ENCODE results near the gene STPG4.
"Not testable (repeated sequence)": the region's sequence is repeated elsewhere in the genome, so short reads cannot be mapped to it uniquely, and the experiment has no call there.

STPG4 gene

DNA sequence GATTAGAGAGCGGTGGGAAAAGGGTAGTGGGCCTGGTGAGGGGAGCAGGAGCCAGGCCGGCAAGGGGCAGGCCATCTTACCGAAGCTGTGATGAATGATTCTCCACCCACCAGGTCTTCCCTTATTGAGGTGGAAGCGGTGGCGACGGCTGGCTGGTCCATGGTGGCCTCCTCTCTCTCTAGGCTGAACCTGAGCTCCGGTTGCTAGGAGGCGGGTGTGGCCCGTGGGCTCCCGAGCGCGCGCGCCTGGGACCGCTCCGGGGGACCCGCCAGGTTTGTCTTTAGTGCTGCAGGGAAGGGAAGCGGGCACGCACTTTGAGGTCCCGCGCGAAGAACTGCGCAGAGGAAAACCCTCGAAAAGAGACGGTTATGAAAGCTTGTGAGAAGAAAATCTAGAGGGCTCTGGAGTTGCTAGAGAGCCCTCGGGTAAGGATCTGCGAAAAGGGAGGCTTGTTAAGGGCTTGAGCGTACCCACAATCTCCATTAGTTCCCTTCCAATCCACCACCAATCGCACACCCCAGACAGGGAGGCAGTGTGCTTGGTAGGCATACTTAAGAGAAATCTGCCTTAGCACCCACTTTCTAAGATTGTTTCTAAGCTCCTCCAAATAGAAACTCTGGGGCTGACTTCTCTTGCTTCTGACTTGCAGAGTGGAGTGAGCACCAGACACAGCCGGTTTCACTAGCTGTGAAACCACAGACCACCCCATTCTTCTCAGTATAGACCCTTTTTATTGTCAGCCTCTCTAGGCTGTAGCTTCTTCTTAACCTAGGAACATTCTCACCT, at the start of gene STPG4:
Gene STPG4 (minus strand): TSS at position 218 of the 786 bp plus-strand sequence. CDS start 57 bp downstream, at position 161.
- H3K36me3 Mint-ChIP-seq (ENCODE audit: low read depth): peaks cover 55% of the 10 kb centered on the region
- no peak within 1 kb of the TSS for H3K4me3 Mint-ChIP-seq
- H3K9me3 Mint-ChIP-seq: no peaks in the 10 kb centered on the region
- peaks cover 7% of the 10 kb centered on the region for H3K4me1 Mint-ChIP-seq (ENCODE audit: low read depth)
- no peaks in the 10 kb centered on the region for H3K27me3 Mint-ChIP-seq
- H3K27ac Mint-ChIP-seq: no peak within 1 kb of the TSS

DNA sequence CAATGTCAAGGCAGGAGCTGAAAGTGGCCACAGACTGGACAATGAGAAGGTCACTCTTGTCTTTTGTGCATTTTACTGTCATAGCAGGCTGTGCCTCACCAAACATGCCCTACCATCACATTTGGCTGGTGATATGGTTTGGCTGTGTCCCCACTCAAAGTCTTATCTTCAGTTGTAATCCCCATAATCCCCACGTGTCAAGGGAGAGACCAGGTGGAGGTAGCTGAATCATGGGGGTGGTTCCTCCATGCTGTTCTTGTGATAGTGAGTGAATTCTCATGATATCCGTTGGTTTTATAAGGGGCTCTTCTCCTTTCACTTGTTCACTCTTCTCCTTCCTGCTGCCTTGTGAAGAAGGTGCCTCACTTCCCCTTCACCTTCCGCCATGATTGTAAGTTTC, 49.6 kb upstream of the STPG4 start:
- Mint-ChIP-seq H3K27ac (no peak overlapping the region), H3K27me3 (no peaks in the 10 kb centered on the region), H3K9me3 (peaks cover 3% of the 10 kb centered on the region), H3K4me3 (no peak overlapping the region), H3K36me3 (ENCODE audit: low read depth) (no peaks in the 10 kb centered on the region), H3K4me1 (ENCODE audit: low read depth) (no peaks in the 10 kb centered on the region)

- Mint-ChIP-seq H3K27ac (no peak overlapping the region), H3K4me3 (no peak overlapping the region), H3K9me3 (peaks cover 3% of the 10 kb centered on the region), H3K4me1 (ENCODE audit: low read depth) (no peaks in the 10 kb centered on the region), H3K36me3 (ENCODE audit: low read depth) (no peaks in the 10 kb centered on the region), H3K27me3 (no peaks in the 10 kb centered on the region)
Measured at GRCh38 chr2:47203995-47204394, 48.9 kb upstream of the STPG4 start.

DNA sequence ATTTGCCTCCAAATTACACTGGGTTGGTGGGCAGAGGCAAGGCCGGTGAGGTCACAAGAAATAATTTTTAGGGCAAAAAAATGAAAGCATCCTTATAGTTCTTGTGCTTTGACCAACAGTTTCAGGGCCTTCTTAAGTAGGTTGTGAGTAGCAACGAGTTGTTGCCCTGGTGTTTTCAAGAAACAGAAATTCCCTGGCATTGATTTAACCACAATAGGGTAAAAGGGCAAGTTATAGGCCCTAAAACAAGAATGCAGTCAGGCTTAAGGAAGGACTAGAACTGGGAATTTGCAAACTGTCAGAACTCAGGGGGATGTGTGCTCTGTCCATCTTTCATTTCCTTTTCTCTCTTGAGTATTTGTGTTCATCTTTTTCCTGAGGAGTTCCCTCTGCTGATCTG, 46.1 kb upstream of the STPG4 start:
- Mint-ChIP-seq H3K27me3 (no peaks in the 10 kb centered on the region), H3K36me3 (ENCODE audit: low read depth) (no peaks in the 10 kb centered on the region), H3K9me3 (peaks cover 3% of the 10 kb centered on the region), H3K4me1 (ENCODE audit: low read depth) (no peaks in the 10 kb centered on the region), H3K4me3 (no peak overlapping the region), H3K27ac (no peak overlapping the region)

- Mint-ChIP-seq H3K36me3 (ENCODE audit: low read depth) (no peaks in the 10 kb centered on the region), H3K27me3 (peaks cover 6% of the 10 kb centered on the region), H3K27ac (no peak overlapping the region), H3K4me3 (no peak overlapping the region), H3K9me3 (no peaks in the 10 kb centered on the region), H3K4me1 (ENCODE audit: low read depth) (no peaks in the 10 kb centered on the region)
Measured at GRCh38 chr2:47198985-47199451, 43.9 kb upstream of the STPG4 start.

DNA sequence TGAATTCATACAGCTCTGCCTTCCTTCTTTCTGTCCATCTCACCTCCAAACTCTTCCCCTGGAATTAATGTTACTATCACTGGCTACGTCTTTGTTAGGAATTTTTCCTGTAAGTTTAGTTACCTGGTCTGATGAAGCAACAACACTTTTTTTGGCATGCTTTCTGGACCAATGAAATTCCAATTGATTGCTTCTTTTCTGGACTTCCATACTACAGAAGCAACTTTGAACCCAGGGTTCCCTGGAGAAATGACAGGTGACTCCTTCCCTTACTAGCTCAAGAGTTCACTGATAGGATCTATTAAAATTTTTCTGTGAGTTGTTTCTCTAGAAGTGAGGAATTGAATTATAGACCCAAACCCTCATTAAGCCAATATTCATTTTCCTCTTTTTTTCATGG, 41.4 kb upstream of the STPG4 start:
- Mint-ChIP-seq H3K4me3 (no peak overlapping the region), H3K27me3 (peaks cover 6% of the 10 kb centered on the region), H3K9me3 (no peaks in the 10 kb centered on the region), H3K4me1 (ENCODE audit: low read depth) (no peaks in the 10 kb centered on the region), H3K36me3 (ENCODE audit: low read depth) (no peaks in the 10 kb centered on the region), H3K27ac (no peak overlapping the region)

GRCh38 chr2:47196046-47196445, 40.9 kb upstream of the STPG4 start:
- no peaks in the 10 kb centered on the region for H3K4me1 Mint-ChIP-seq (ENCODE audit: low read depth)
- no peaks in the 10 kb centered on the region for H3K36me3 Mint-ChIP-seq (ENCODE audit: low read depth)

GRCh38 chr2:47195148-47195547, 40.0 kb upstream of the STPG4 start:
- Mint-ChIP-seq H3K4me3 (no peak overlapping the region), H3K27ac (no peak overlapping the region), H3K4me1 (ENCODE audit: low read depth) (no peaks in the 10 kb centered on the region), H3K27me3 (peaks cover 6% of the 10 kb centered on the region), H3K36me3 (ENCODE audit: low read depth) (no peaks in the 10 kb centered on the region), H3K9me3 (no peaks in the 10 kb centered on the region)

More at GRCh38 chr2:47196046-47196445, 40.9 kb upstream of the STPG4 start:
- H3K27ac Mint-ChIP-seq: no peak overlapping the region
- no peak overlapping the region for H3K4me3 Mint-ChIP-seq
- H3K27me3 Mint-ChIP-seq: peaks cover 6% of the 10 kb centered on the region
- H3K9me3 Mint-ChIP-seq: no peaks in the 10 kb centered on the region

GRCh38 chr2:47194410-47194809, 39.3 kb upstream of the STPG4 start:
- Mint-ChIP-seq H3K9me3 (no peaks in the 10 kb centered on the region), H3K27me3 (peaks cover 6% of the 10 kb centered on the region), H3K27ac (no peak overlapping the region), H3K4me1 (ENCODE audit: low read depth) (no peaks in the 10 kb centered on the region), H3K36me3 (ENCODE audit: low read depth) (no peaks in the 10 kb centered on the region), H3K4me3 (no peak overlapping the region)

DNA sequence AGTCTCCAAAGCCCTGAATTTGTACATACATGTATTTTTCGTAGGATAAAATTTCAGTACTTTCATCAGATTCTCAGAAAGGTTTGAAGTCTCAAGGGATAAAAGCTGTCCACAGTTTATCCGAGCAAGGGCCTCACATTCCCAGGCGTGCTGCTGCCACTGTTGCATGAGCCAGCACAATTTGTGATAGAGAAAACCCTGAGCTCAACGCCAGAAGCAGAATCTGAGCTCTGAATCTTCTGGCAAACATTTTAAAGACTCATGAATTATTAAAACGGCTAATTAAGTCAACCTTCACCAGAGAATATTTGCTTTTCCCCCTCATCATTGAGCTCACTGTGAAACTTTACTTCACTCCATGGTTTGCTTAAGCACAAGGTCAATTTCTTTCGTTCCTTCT, 38.5 kb upstream of the STPG4 start:
- H3K27me3 Mint-ChIP-seq: peaks cover 6% of the 10 kb centered on the region
- no peaks in the 10 kb centered on the region for H3K4me1 Mint-ChIP-seq (ENCODE audit: low read depth)
- H3K9me3 Mint-ChIP-seq: no peaks in the 10 kb centered on the region
- H3K4me3 Mint-ChIP-seq: no peak overlapping the region
- no peaks in the 10 kb centered on the region for H3K36me3 Mint-ChIP-seq (ENCODE audit: low read depth)
- no peak overlapping the region for H3K27ac Mint-ChIP-seq

- Mint-ChIP-seq H3K9me3 (no peaks in the 10 kb centered on the region), H3K36me3 (ENCODE audit: low read depth) (no peaks in the 10 kb centered on the region), H3K4me3 (no peak overlapping the region), H3K4me1 (ENCODE audit: low read depth) (no peaks in the 10 kb centered on the region), H3K27me3 (peaks cover 9% of the 10 kb centered on the region), H3K27ac (no peak overlapping the region)
Measured at GRCh38 chr2:47190188-47190881, 35.2 kb upstream of the STPG4 start.

GRCh38 chr2:47189635-47190034, 34.5 kb upstream of the STPG4 start:
- Mint-ChIP-seq H3K27ac (no peak overlapping the region), H3K4me1 (ENCODE audit: low read depth) (no peaks in the 10 kb centered on the region), H3K36me3 (ENCODE audit: low read depth) (no peaks in the 10 kb centered on the region), H3K4me3 (no peak overlapping the region), H3K27me3 (peaks cover 9% of the 10 kb centered on the region), H3K9me3 (no peaks in the 10 kb centered on the region)

GRCh38 chr2:47187069-47187468, 32.0 kb upstream of the STPG4 start:
- Mint-ChIP-seq H3K27ac (no peak overlapping the region), H3K4me1 (ENCODE audit: low read depth) (no peaks in the 10 kb centered on the region), H3K27me3 (peaks cover 9% of the 10 kb centered on the region), H3K9me3 (no peaks in the 10 kb centered on the region), H3K36me3 (ENCODE audit: low read depth) (no peaks in the 10 kb centered on the region), H3K4me3 (no peak overlapping the region)

DNA sequence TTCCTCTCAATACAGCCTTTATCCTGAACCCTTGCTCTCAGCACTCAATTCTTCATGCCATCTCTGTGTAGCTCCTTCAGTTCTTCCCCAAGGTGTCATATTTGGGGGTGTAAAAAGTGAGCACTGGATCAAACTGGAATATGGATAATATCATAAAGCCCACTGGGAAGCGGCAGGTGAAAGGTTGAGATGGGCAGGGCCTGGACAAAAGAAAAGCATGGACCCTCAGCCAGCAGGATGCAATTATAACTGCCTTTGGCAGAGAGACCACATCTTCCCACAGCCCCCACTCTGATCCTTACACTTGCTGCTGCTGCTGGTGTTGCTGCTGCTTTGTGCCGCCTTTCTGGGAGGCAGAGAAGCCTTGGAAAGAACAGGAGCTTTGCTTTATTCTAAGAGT, 31.2 kb upstream of the STPG4 start:
- H3K27ac Mint-ChIP-seq: no peak overlapping the region
- no peak overlapping the region for H3K4me3 Mint-ChIP-seq
- no peaks in the 10 kb centered on the region for H3K4me1 Mint-ChIP-seq (ENCODE audit: low read depth)
- H3K36me3 Mint-ChIP-seq (ENCODE audit: low read depth): no peaks in the 10 kb centered on the region
- no peaks in the 10 kb centered on the region for H3K9me3 Mint-ChIP-seq
- peaks cover 9% of the 10 kb centered on the region for H3K27me3 Mint-ChIP-seq

DNA sequence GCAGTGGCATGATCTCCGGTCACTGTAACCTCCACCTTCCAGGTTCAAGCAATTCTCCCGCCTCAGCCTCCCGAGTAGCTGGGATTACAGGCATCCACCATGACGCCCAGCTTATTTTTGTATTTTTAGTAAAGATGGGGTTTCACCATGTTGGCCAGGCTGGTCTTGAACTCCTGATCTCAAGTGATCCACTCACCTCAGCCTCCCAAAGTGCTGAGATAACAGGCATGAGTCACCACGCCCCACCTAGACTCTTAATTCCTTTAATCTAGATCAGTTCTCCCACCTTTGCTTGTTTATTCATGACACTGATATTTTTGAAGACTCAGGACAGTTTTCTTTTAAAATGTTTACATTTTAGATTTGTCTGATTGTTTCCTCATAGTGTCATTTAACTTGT, 30.0 kb upstream of the STPG4 start:
- H3K36me3 Mint-ChIP-seq (ENCODE audit: low read depth); H3K4me3 Mint-ChIP-seq; H3K4me1 Mint-ChIP-seq (ENCODE audit: low read depth); H3K27ac Mint-ChIP-seq; H3K27me3 Mint-ChIP-seq; H3K9me3 Mint-ChIP-seq: not testable (repeated sequence)
